Measurements from ENCODE around the gene PROSER3. TPM values are rescaled to one million over a fixed set of nuclear protein-coding genes. Genes with fewer than 3 reads are reported as not detected.

Gene PROSER3
- total and polyA plus RNA-seq, 2 experiments from 2014 or later: 12.2 to 26.5 TPM

- Histone ChIP-seq H3K4me3 (no peak overlapping the region), H3K4me2 (no peak overlapping the region), H3K36me3 (replicated peaks; ENCODE audit: insufficient read depth, low read depth) (no peaks in the 10 kb centered on the region), H2AFZ (no peak overlapping the region), H3K9me2 (replicated peaks; ENCODE audit: insufficient read depth) (no peaks in the 10 kb centered on the region), H3K27me3 (no peaks in the 10 kb centered on the region), H4K20me1 (ENCODE audit: insufficient read depth, poor library complexity, severe bottlenecking) (no peaks in the 10 kb centered on the region), H3K27ac (no peak overlapping the region), H3K79me2 (no peaks in the 10 kb centered on the region), H3K4me1 (ENCODE audit: insufficient read depth) (no peaks in the 10 kb centered on the region), H3K9me3 (ENCODE audit: low read depth) (no peaks in the 10 kb centered on the region)
- DNase-seq (ENCODE audit: low spot score): no peak
- TF ChIP-seq EZH2phosphoT487 (IDR thresholded peaks at IDR 0.05; ENCODE audit: low read depth, severe bottlenecking, unreplicated experiment) (no peak), CTCF (IDR thresholded peaks at IDR 0.05; ENCODE audit: poor library complexity) (no peak), EZH2 (IDR thresholded peaks at IDR 0.05; ENCODE audit: borderline replicate concordance) (no peak)
- 79% methylated on average over 5 of the region's 5 CpGs for WGBS (ENCODE audit: low lambda C conversion rate, missing lambda C conversion rate)
Measured at GRCh38 chr19:35805526-35806102, 47.6 kb downstream of the PROSER3 start.

GRCh38 chr19:35806597-35806996 is 48.6 kb downstream of the PROSER3 start:
- Histone ChIP-seq H4K20me1 (ENCODE audit: insufficient read depth, poor library complexity, severe bottlenecking) (no peaks in the 10 kb centered on the region), H3K36me3 (replicated peaks; ENCODE audit: insufficient read depth, low read depth) (no peaks in the 10 kb centered on the region), H3K4me2 (no peak overlapping the region), H3K9me2 (replicated peaks; ENCODE audit: insufficient read depth) (no peaks in the 10 kb centered on the region), H3K27ac (no peak overlapping the region), H2AFZ (no peak overlapping the region), H3K27me3 (no peaks in the 10 kb centered on the region), H3K4me3 (no peak overlapping the region), H3K4me1 (ENCODE audit: insufficient read depth) (no peaks in the 10 kb centered on the region), H3K79me2 (no peaks in the 10 kb centered on the region), H3K9me3 (ENCODE audit: low read depth) (no peaks in the 10 kb centered on the region)
- no peak for DNase-seq (ENCODE audit: low spot score)
- 86% methylated on average over 18 of the region's 18 CpGs for WGBS (ENCODE audit: low lambda C conversion rate, missing lambda C conversion rate)
- TF ChIP-seq EZH2phosphoT487 (IDR thresholded peaks at IDR 0.05; ENCODE audit: low read depth, severe bottlenecking, unreplicated experiment) (no peak), EZH2 (IDR thresholded peaks at IDR 0.05; ENCODE audit: borderline replicate concordance) (no peak), CTCF (IDR thresholded peaks at IDR 0.05; ENCODE audit: poor library complexity) (no peak)

GRCh38 chr19:35807633-35808032 is 49.7 kb downstream of the PROSER3 start:
- Histone ChIP-seq H3K79me2 (no peaks in the 10 kb centered on the region), H3K9me2 (replicated peaks; ENCODE audit: insufficient read depth) (no peaks in the 10 kb centered on the region), H3K27me3 (no peaks in the 10 kb centered on the region), H3K4me1 (ENCODE audit: insufficient read depth) (no peaks in the 10 kb centered on the region), H3K27ac (no peak overlapping the region), H2AFZ (no peak overlapping the region), H3K4me2 (no peak overlapping the region), H3K9me3 (ENCODE audit: low read depth) (no peaks in the 10 kb centered on the region), H3K4me3 (no peak overlapping the region), H4K20me1 (ENCODE audit: insufficient read depth, poor library complexity, severe bottlenecking) (no peaks in the 10 kb centered on the region), H3K36me3 (replicated peaks; ENCODE audit: insufficient read depth, low read depth) (no peaks in the 10 kb centered on the region)
- WGBS (ENCODE audit: low lambda C conversion rate, missing lambda C conversion rate): 91% methylated on average over 5 of the region's 5 CpGs
- no peak for TF ChIP-seq EZH2phosphoT487 (IDR thresholded peaks at IDR 0.05; ENCODE audit: low read depth, severe bottlenecking, unreplicated experiment)
- TF ChIP-seq CTCF (IDR thresholded peaks at IDR 0.05; ENCODE audit: poor library complexity): no peak
- no peak for TF ChIP-seq EZH2 (IDR thresholded peaks at IDR 0.05; ENCODE audit: borderline replicate concordance)
- DNase-seq (ENCODE audit: low spot score): no peak
